Measurements from ENCODE around the gene CHDH.

Gene CHDH

GRCh38 chr3:53849916-53850315, 3.7 kb upstream of the CHDH start:
- DNase-seq (ENCODE audit: low read depth) = no peak
- no peak overlapping the region for H3K4me3 ChIP-seq (ENCODE audit: control insufficient read depth, low read depth, low read length)
- no peak for TF ChIP-seq CTCF (conservative IDR thresholded peaks at IDR 0.05; ENCODE audit: control insufficient read depth, insufficient read depth, low read depth, low read length)

- TF ChIP-seq CTCF (conservative IDR thresholded peaks at IDR 0.05; ENCODE audit: control insufficient read depth, insufficient read depth, low read depth, low read length) = no peak
- no peak for DNase-seq (ENCODE audit: low read depth)
- H3K4me3 ChIP-seq (ENCODE audit: control insufficient read depth, low read depth, low read length) = no peak overlapping the region
Observed at GRCh38 chr3:53846851-53847155, 584 bp upstream of the CHDH start.

- no peak for TF ChIP-seq CTCF (conservative IDR thresholded peaks at IDR 0.05; ENCODE audit: control insufficient read depth, insufficient read depth, low read depth, low read length)
- H3K4me3 ChIP-seq (ENCODE audit: control insufficient read depth, low read depth, low read length) = peak overlapping the region; percentile 29
- no peak for DNase-seq (ENCODE audit: low read depth)
Observed at GRCh38 chr3:53845881-53846133, 412 bp downstream of the CHDH start.

- H3K4me3 ChIP-seq (ENCODE audit: control insufficient read depth, low read depth, low read length) = peak overlapping the region; percentile 29
- peak; percentile 7 for TF ChIP-seq CTCF (conservative IDR thresholded peaks at IDR 0.05; ENCODE audit: control insufficient read depth, insufficient read depth, low read depth, low read length)
- peak; percentile 24 for DNase-seq (ENCODE audit: low read depth)
Observed at GRCh38 chr3:53845103-53845880, 927 bp downstream of the CHDH start.

- no peak for DNase-seq (ENCODE audit: low read depth)
- TF ChIP-seq CTCF (conservative IDR thresholded peaks at IDR 0.05; ENCODE audit: control insufficient read depth, insufficient read depth, low read depth, low read length) = no peak
- H3K4me3 ChIP-seq (ENCODE audit: control insufficient read depth, low read depth, low read length) = no peak overlapping the region
Observed at GRCh38 chr3:53844262-53845102, 1.7 kb downstream of the CHDH start.

GRCh38 chr3:53843195-53844177, 2.7 kb downstream of the CHDH start:
- no peak overlapping the region for H3K4me3 ChIP-seq (ENCODE audit: control insufficient read depth, low read depth, low read length)
- DNase-seq (ENCODE audit: low read depth) = no peak
- no peak for TF ChIP-seq CTCF (conservative IDR thresholded peaks at IDR 0.05; ENCODE audit: control insufficient read depth, insufficient read depth, low read depth, low read length)
